DND-41 (cell line): ENCODE results near the gene DCAF8.

ENCODE experiments used
- EZH2 ChIP-seq: IDR thresholded peaks from 3 replicates; pipeline ENCODE4 v1.6.1; 2012; ENCODE audit warnings: borderline replicate concordance, low read depth, mild to moderate bottlenecking, moderate library complexity, low read length, inconsistent platforms; ENCODE audit not compliant: severe bottlenecking
- TF ChIP-seq, protein P1 (sequence below): IDR thresholded peaks from 2 replicates; pipeline ENCODE4 v1.5.1; 2012; ENCODE audit warnings: borderline replicate concordance, low read length, moderate library complexity, mild to moderate bottlenecking; ENCODE audit not compliant: poor library complexity, severe bottlenecking; ENCODE audit errors: extremely low read depth

DNA sequence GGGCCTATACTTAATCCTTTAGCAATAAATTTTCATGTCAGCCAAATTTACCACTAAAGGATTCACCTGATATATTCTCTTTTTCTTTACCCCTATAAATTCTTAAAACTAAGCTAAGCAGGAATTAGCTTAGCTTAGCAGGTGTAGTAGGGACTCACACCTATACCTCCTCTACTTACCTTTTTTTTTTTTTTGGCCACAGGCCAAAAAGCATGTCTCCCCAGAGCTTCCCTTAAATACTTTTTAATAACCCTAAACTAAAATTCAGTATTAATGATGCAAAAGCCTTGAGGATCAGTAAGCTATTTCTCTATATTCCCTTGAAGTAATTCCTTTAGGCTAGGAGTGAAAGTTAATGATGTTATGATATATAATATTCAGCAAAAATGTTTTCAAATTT lies 33.9 kb downstream of the DCAF8 start:
- TF ChIP-seq, protein P1, sequence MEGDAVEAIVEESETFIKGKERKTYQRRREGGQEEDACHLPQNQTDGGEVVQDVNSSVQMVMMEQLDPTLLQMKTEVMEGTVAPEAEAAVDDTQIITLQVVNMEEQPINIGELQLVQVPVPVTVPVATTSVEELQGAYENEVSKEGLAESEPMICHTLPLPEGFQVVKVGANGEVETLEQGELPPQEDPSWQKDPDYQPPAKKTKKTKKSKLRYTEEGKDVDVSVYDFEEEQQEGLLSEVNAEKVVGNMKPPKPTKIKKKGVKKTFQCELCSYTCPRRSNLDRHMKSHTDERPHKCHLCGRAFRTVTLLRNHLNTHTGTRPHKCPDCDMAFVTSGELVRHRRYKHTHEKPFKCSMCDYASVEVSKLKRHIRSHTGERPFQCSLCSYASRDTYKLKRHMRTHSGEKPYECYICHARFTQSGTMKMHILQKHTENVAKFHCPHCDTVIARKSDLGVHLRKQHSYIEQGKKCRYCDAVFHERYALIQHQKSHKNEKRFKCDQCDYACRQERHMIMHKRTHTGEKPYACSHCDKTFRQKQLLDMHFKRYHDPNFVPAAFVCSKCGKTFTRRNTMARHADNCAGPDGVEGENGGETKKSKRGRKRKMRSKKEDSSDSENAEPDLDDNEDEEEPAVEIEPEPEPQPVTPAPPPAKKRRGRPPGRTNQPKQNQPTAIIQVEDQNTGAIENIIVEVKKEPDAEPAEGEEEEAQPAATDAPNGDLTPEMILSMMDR = no peak
- no peak for TF ChIP-seq EZH2
